Osteocyte (in vitro differentiated cells): ENCODE data around the gene FGF5. TPM values are rescaled to one million over a fixed set of nuclear protein-coding genes. Genes with fewer than 3 reads are reported as not detected.
A peak's percentile ranks its signal among the peaks of the same experiment; 100 is the strongest.

Experiments
- DNase-seq: peaks from one replicate; pipeline ENCODE4 v3.0.0; 2021; ENCODE audit warnings: mixed read lengths; ENCODE audit not compliant: unreplicated experiment; ENCODE audit errors: extremely low spot score
- H3K27ac Mint-ChIP-seq: one replicate; pipeline ENCODE4 v1.8.0; 2021; ENCODE audit warnings: mild to moderate bottlenecking, mixed read lengths; ENCODE audit not compliant: unreplicated experiment
- H3K27me3 Mint-ChIP-seq: one replicate; pipeline ENCODE4 v1.8.0; 2021; ENCODE audit warnings: mixed read lengths; ENCODE audit not compliant: unreplicated experiment
- H3K36me3 Mint-ChIP-seq: one replicate; pipeline ENCODE4 v1.8.0; 2021; ENCODE audit warnings: mixed read lengths; ENCODE audit not compliant: unreplicated experiment
- H3K4me1 Mint-ChIP-seq: one replicate; pipeline ENCODE4 v1.8.0; 2021; ENCODE audit warnings: mixed read lengths; ENCODE audit not compliant: unreplicated experiment
- H3K4me3 Mint-ChIP-seq: one replicate; pipeline ENCODE4 v1.8.0; 2021; ENCODE audit warnings: mild to moderate bottlenecking, moderate library complexity, mixed read lengths; ENCODE audit not compliant: unreplicated experiment
- H3K9me3 Mint-ChIP-seq: one replicate; pipeline ENCODE4 v1.8.0; 2021; ENCODE audit warnings: mixed read lengths; ENCODE audit not compliant: unreplicated experiment
- total RNA-seq: library from RNA; stranded (reverse); gene quantifications from 2 replicates; pipeline ENCODE4 v1.2.1, GENCODE V29; 2021
- TF ChIP-seq, protein P1 (sequence below): fragments of 200-600 bp; sonication (generic); IDR thresholded peaks from 2 replicates; pipeline ENCODE4 v1.5.0; 2021; ENCODE audit warnings: antibody characterized with exemption, mild to moderate bottlenecking, moderate library complexity

FGF5 gene
- total RNA-seq, 1 donor from 2014 or later: 8.2 TPM

GRCh38 chr4:80232707-80233370 lies 33.6 kb upstream of the FGF5 start:
- H3K4me1 Mint-ChIP-seq: peaks cover 33% of the 10 kb centered on the region
- no peaks in the 10 kb centered on the region for H3K36me3 Mint-ChIP-seq
- DNase-seq: no peak
- no peak overlapping the region for H3K27ac Mint-ChIP-seq
- TF ChIP-seq, protein P1, sequence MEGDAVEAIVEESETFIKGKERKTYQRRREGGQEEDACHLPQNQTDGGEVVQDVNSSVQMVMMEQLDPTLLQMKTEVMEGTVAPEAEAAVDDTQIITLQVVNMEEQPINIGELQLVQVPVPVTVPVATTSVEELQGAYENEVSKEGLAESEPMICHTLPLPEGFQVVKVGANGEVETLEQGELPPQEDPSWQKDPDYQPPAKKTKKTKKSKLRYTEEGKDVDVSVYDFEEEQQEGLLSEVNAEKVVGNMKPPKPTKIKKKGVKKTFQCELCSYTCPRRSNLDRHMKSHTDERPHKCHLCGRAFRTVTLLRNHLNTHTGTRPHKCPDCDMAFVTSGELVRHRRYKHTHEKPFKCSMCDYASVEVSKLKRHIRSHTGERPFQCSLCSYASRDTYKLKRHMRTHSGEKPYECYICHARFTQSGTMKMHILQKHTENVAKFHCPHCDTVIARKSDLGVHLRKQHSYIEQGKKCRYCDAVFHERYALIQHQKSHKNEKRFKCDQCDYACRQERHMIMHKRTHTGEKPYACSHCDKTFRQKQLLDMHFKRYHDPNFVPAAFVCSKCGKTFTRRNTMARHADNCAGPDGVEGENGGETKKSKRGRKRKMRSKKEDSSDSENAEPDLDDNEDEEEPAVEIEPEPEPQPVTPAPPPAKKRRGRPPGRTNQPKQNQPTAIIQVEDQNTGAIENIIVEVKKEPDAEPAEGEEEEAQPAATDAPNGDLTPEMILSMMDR: no peak
- no peaks in the 10 kb centered on the region for H3K27me3 Mint-ChIP-seq
- no peaks in the 10 kb centered on the region for H3K9me3 Mint-ChIP-seq
- no peak overlapping the region for H3K4me3 Mint-ChIP-seq

DNA sequence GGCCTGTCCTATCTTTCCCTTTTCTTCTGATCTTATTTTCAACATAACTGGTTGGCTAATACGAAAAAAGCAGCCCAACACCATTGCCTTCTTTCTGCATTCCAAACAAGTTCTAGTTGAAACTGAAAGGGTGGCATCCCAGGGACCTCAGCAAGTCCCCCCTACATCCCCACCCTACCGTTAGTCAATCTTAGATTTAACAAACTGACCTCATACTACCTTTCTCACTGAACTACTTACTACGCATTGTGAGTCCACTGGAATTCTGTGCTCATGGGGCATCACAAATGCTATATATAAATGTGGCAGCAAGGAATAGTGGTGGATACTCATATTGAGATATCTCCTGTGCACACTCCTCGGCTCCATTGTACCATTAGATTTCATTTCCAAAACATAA lies 33.1 kb upstream of the FGF5 start:
- Mint-ChIP-seq H3K9me3 (no peaks in the 10 kb centered on the region), H3K36me3 (no peaks in the 10 kb centered on the region), H3K4me1 (peaks cover 33% of the 10 kb centered on the region), H3K27ac (no peak overlapping the region), H3K27me3 (no peaks in the 10 kb centered on the region), H3K4me3 (no peak overlapping the region)
- TF ChIP-seq, protein P1: no peak
- no peak for DNase-seq

GRCh38 chr4:80235451-80235850 lies 31.0 kb upstream of the FGF5 start:
- H3K4me1 Mint-ChIP-seq: peaks cover 30% of the 10 kb centered on the region
- H3K9me3 Mint-ChIP-seq: no peaks in the 10 kb centered on the region
- H3K27me3 Mint-ChIP-seq: no peaks in the 10 kb centered on the region
- TF ChIP-seq, protein P1: no peak
- peak overlapping the region; percentile 78 for H3K27ac Mint-ChIP-seq
- DNase-seq: no peak
- no peaks in the 10 kb centered on the region for H3K36me3 Mint-ChIP-seq
- H3K4me3 Mint-ChIP-seq: no peak overlapping the region

GRCh38 chr4:80237992-80238391 lies 28.5 kb upstream of the FGF5 start:
- Mint-ChIP-seq H3K36me3 (no peaks in the 10 kb centered on the region), H3K9me3 (no peaks in the 10 kb centered on the region), H3K4me1 (peaks cover 25% of the 10 kb centered on the region), H3K27me3 (no peaks in the 10 kb centered on the region), H3K4me3 (peak overlapping the region; percentile 27), H3K27ac (no peak overlapping the region)
- TF ChIP-seq, protein P1: no peak
- DNase-seq: no peak

DNA sequence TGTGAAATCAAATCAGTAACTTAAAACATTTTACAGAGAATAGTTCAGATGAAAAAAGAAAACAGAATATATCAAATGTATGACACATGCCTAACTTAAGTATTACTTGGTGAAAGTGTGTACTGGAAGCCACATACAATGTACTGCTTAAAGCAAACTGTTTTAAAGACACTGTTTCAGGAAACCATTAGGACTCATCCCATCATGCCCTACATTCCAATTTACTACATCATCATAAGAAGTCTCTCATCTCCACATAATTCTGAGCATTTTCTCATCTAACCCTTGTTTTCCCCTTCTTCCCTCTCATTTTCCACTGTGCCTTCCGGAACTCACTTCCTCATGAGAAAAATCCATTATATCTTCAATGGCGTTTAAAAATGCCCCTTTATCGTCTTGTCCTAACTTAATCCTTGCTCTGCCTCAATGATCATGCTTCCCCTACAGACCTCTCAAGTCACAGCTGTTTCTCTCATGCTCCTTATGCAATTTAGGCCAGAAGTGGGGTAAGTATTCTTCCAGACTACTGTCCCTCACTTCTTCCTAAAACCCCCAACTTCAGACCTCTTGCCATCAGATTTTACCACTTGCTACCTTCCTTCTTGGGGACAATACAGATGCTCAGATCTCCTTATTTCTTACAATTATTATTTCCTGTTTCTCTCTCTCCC lies 26.8 kb upstream of the FGF5 start:
- Mint-ChIP-seq H3K27me3 (no peaks in the 10 kb centered on the region), H3K4me1 (peaks cover 20% of the 10 kb centered on the region), H3K36me3 (no peaks in the 10 kb centered on the region), H3K4me3 (no peak overlapping the region), H3K9me3 (no peaks in the 10 kb centered on the region), H3K27ac (no peak overlapping the region)
- TF ChIP-seq, protein P1: no peak
- DNase-seq: no peak
